PC-3 (cell line): ENCODE measurements around the gene CPN1. TPM values are rescaled to one million over a fixed set of nuclear protein-coding genes. Genes with fewer than 3 reads are reported as not detected.

Experiments used
- ATAC-seq: fragments of 200-7000 bp; cut with Tn5 transposase; 2 replicates; pipeline ENCODE4 v1.9.1; 2020; ENCODE audit warnings: mild to moderate bottlenecking, moderate library complexity
- BruUV-seq: library from RNA; stranded (reverse); fragments of 400-500 nt; replicated peaks from 2 replicates; lab custom pipeline; 2021; lab: Mats Ljungman, UMichigan
- CTCF ChIA-PET: fragments of 300-600 bp; sonication (Branson Sonifier 250); formaldehyde crosslinking; loops from one replicate; lab custom pipeline; 2022; ENCODE audit warnings: antibody characterized with exemption; lab: Charles Lee
- POLR2A ChIA-PET: fragments of 300-600 bp; sonication (Branson Sonifier 250); formaldehyde crosslinking; loops from one replicate; lab custom pipeline; 2022; ENCODE audit warnings: antibody characterized with exemption; ENCODE audit not compliant: unreplicated experiment; lab: Charles Lee
- DNase-seq: peaks from one replicate; pipeline ENCODE4 v3.0.0-alpha.2; 2015
- H2AFZ ChIP-seq: fragments of 300-600 bp; sonication (generic); 2 replicates; pipeline ENCODE4 v1.6.0; 2016; ENCODE audit warnings: antibody characterized with exemption, low read length
- H3F3A ChIP-seq: fragments of 300-600 bp; sonication (generic); one replicate; pipeline ENCODE4 v1.6.0; 2017; ENCODE audit warnings: antibody characterized with exemption, low read length, control low read depth, mild to moderate bottlenecking; ENCODE audit not compliant: unreplicated experiment
- H3K27ac ChIP-seq: fragments of 300-600 bp; sonication (generic); 2 replicates; pipeline ENCODE4 v1.5.1; 2016; ENCODE audit warnings: mild to moderate bottlenecking, low read length
- H3K27me3 ChIP-seq: fragments of 300-600 bp; sonication (generic); 2 replicates; pipeline ENCODE4 v1.6.1; 2016; ENCODE audit warnings: low read length, mixed read lengths
- H3K36me3 ChIP-seq: fragments of 300-600 bp; sonication (generic); 2 replicates; pipeline ENCODE4 v1.6.1; 2016; ENCODE audit warnings: low read depth, mixed run types, low read length, mixed read lengths
- H3K4me1 ChIP-seq: fragments of 300-600 bp; sonication (generic); 2 replicates; pipeline ENCODE4 v1.5.1; 2016; ENCODE audit warnings: low read length; ENCODE audit not compliant: insufficient read depth
- H3K4me2 ChIP-seq: fragments of 300-600 bp; sonication (generic); 2 replicates; pipeline ENCODE4 v1.6.0; 2016; ENCODE audit warnings: low read length
- H3K4me3 ChIP-seq: fragments of 300-600 bp; sonication (generic); 2 replicates; pipeline ENCODE4 v1.5.1; 2016; ENCODE audit warnings: mild to moderate bottlenecking, low read length, mixed read lengths
- H3K79me2 ChIP-seq: fragments of 300-600 bp; sonication (generic); 2 replicates; pipeline ENCODE4 v1.6.1; 2017; ENCODE audit warnings: low read length, mixed read lengths
- H3K9ac ChIP-seq: fragments of 300-600 bp; sonication (generic); 2 replicates; pipeline ENCODE4 v1.6.0; 2016; ENCODE audit warnings: mild to moderate bottlenecking, low read length
- H3K9me2 ChIP-seq: fragments of 300-600 bp; sonication (generic); replicated peaks from 2 replicates; pipeline ENCODE4 v1.6.1; 2016; ENCODE audit warnings: mixed run types, low read length, mixed read lengths
- H3K9me3 ChIP-seq: fragments of 300-600 bp; sonication (generic); 2 replicates; pipeline ENCODE4 v1.6.1; 2016; ENCODE audit warnings: low read length, mixed read lengths
- H4K20me1 ChIP-seq: fragments of 300-600 bp; sonication (generic); 2 replicates; pipeline ENCODE4 v1.6.1; 2016; ENCODE audit warnings: low read length, mixed read lengths
- CTCF ChIP-seq: fragments of 300-600 bp; sonication (generic); conservative IDR thresholded peaks from 2 replicates; pipeline ENCODE4 v1.5.1; 2017; ENCODE audit warnings: antibody characterized with exemption, low read depth, mild to moderate bottlenecking, low read length
- EZH2 ChIP-seq: fragments of 300-600 bp; sonication (generic); IDR thresholded peaks from one replicate; pipeline ENCODE4 v1.6.1; 2017; ENCODE audit warnings: antibody characterized with exemption, mild to moderate bottlenecking, low read length; ENCODE audit not compliant: unreplicated experiment
- EZH2phosphoT487 ChIP-seq: fragments of 300-600 bp; sonication (generic); IDR thresholded peaks from 2 replicates; pipeline ENCODE4 v1.6.1; 2018; ENCODE audit warnings: mild to moderate bottlenecking, antibody characterized with exemption, low read length, borderline replicate concordance
- intact Hi-C: fragments of 100-400 bp; cut with micrococcal nuclease; formaldehyde crosslinking; loops from 2 replicates; pipeline ENCODE4 v1.9.0; 2023
- total RNA-seq: library from RNA; depleted of rRNA; stranded (reverse); fragments of >200 nt; gene quantifications from 2 replicates; pipeline ENCODE4 v1.2.3, GENCODE V29; 2014

CPN1 gene
- total RNA-seq, 1 experiment from 2014 or later: not detected

- no TSS peak for BruUV-seq
- ChIA-PET CTCF (no interaction called here), POLR2A (no interaction called here)
- DNase-seq: no peak
- Histone ChIP-seq H4K20me1 (no peaks in the 10 kb centered on the region), H3K4me3 (no peak overlapping the region), H3K36me3 (no peaks in the 10 kb centered on the region), H3K79me2 (no peaks in the 10 kb centered on the region), H3K27me3 (no peaks in the 10 kb centered on the region), H3K9me3 (no peaks in the 10 kb centered on the region), H3K9me2 (no peaks in the 10 kb centered on the region), H3K27ac (no peak overlapping the region), H3K4me1 (peaks cover 11% of the 10 kb centered on the region), H3F3A (no peaks in the 10 kb centered on the region), H3K9ac (no peak overlapping the region), H2AFZ (no peak overlapping the region), H3K4me2 (no peak overlapping the region)
- TF ChIP-seq EZH2 (no peak), EZH2phosphoT487 (no peak), CTCF (no peak)
- no peak for ATAC-seq
- intact Hi-C loops: no loop called here
Observed at GRCh38 chr10:100103581-100103980, 21.9 kb upstream of the CPN1 start.

GRCh38 chr10:100101192-100102076 lies 19.8 kb upstream of the CPN1 start:
- CTCF ChIA-PET: no interaction called here
- peak; percentile 53 for DNase-seq
- Histone ChIP-seq H3K27me3 (no peaks in the 10 kb centered on the region), H3K9ac (no peak overlapping the region), H3K9me2 (no peaks in the 10 kb centered on the region), H3K4me1 (peaks cover 11% of the 10 kb centered on the region), H2AFZ (peak overlapping the region; percentile 52; the same call in 1 of the 2 replicates), H3K79me2 (no peaks in the 10 kb centered on the region), H3K4me3 (no peak overlapping the region), H3K4me2 (peak overlapping the region; percentile 37; the same call in 1 of the 2 replicates), H3F3A (no peaks in the 10 kb centered on the region), H3K36me3 (no peaks in the 10 kb centered on the region), H3K27ac (no peak overlapping the region), H4K20me1 (no peaks in the 10 kb centered on the region), H3K9me3 (no peaks in the 10 kb centered on the region)
- BruUV-seq: no TSS peak
- peak; percentile 91 for ATAC-seq
- POLR2A ChIA-PET: interaction anchor here (0.6 kb wide), 1 partner anchor 213 kb away, joined by 5 read pairs; no protein-coding TSS in a partner anchor
- intact Hi-C loops: no loop called here
- TF ChIP-seq EZH2phosphoT487 (no peak), CTCF (no peak), EZH2 (no peak)
